LNCaP clone FGC (cell line): ENCODE data around the gene ORMDL3.

Experiments
- DNase-seq: peaks from one replicate; pipeline ENCODE4 v3.0.0-alpha.2; 2011; ENCODE audit warnings: low read depth
- H3K4me3 ChIP-seq: 2 replicates; pipeline ENCODE4 v1.5.1; 2011; ENCODE audit warnings: mild to moderate bottlenecking, low read depth, low read length, control low read depth
- CTCF ChIP-seq: IDR thresholded peaks from 2 replicates; pipeline ENCODE4 v1.5.1; 2012; ENCODE audit warnings: mild to moderate bottlenecking; ENCODE audit not compliant: control insufficient read depth, insufficient read depth; ENCODE audit errors: extremely low read depth

The ORMDL3 gene

GRCh38 chr17:39920218-39921210 is 6.9 kb downstream of the ORMDL3 start:
- DNase-seq, result no peak
- no peak for TF ChIP-seq CTCF
- no peak overlapping the region for H3K4me3 ChIP-seq

- no peak for DNase-seq
- H3K4me3 ChIP-seq, result no peak overlapping the region
- no peak for TF ChIP-seq CTCF
Measured at GRCh38 chr17:39919087-39919683, 8.2 kb downstream of the ORMDL3 start.

GRCh38 chr17:39916918-39917317 is 10.5 kb downstream of the ORMDL3 start:
- no peak overlapping the region for H3K4me3 ChIP-seq
- no peak for DNase-seq
- no peak for TF ChIP-seq CTCF

- no peak for TF ChIP-seq CTCF
- no peak for DNase-seq
- no peak overlapping the region for H3K4me3 ChIP-seq
Measured at GRCh38 chr17:39915559-39915958, 11.8 kb downstream of the ORMDL3 start.

- H3K4me3 ChIP-seq, result no peak overlapping the region
- TF ChIP-seq CTCF, result no peak
Measured at GRCh38 chr17:39913989-39914388, 13.4 kb downstream of the ORMDL3 start.

GRCh38 chr17:39908789-39909352 is 18.5 kb downstream of the ORMDL3 start:
- no peak for TF ChIP-seq CTCF
- no peak overlapping the region for H3K4me3 ChIP-seq
- DNase-seq, result no peak

More at GRCh38 chr17:39913989-39914388, 13.4 kb downstream of the ORMDL3 start:
- no peak for DNase-seq
